GM12878 (cell line): ENCODE measurements around the gene LSM11. TPM values are rescaled to one million over a fixed set of nuclear protein-coding genes. Genes with fewer than 3 reads are reported as not detected.

Experiments used
- ATAC-seq: fragments of 200-7000 bp; cut with Tn5 transposase; 3 replicates; pipeline ENCODE4 v1.9.1; 2020; ENCODE audit warnings: mild to moderate bottlenecking, moderate library complexity
- BruUV-seq: library from RNA; stranded (reverse); fragments of 400-500 nt; replicated peaks from 2 replicates; lab custom pipeline; 2021; lab: Mats Ljungman, UMichigan
- CTCF ChIA-PET: fragments of 300-600 bp; sonication (Branson Sonifier 250); formaldehyde crosslinking; extraction: SDS; loops from one replicate; lab custom pipeline; 2021; ENCODE audit warnings: inconsistent platforms; lab: Yijun Ruan, JAX
- POLR2A ChIA-PET: fragments of 350-600 bp; formaldehyde crosslinking; extraction: SDS; loops from one replicate; lab custom pipeline; 2021; ENCODE audit warnings: inconsistent platforms; lab: Charles Lee
- RAD21 ChIA-PET: fragments of 300-600 bp; sonication (Branson Sonifier 250); formaldehyde crosslinking; loops from one replicate; lab custom pipeline; 2023; ENCODE audit warnings: antibody characterized with exemption; ENCODE audit not compliant: unreplicated experiment; lab: Charles Lee
- SMC1A ChIA-PET: fragments of 300-600 bp; sonication (Branson Sonifier 250); formaldehyde crosslinking; loops from one replicate; lab custom pipeline; 2023; ENCODE audit not compliant: unreplicated experiment, uncharacterized antibody; lab: Charles Lee
- DNase-seq: peaks from one replicate; pipeline ENCODE4 v3.0.0-alpha.2; 2011; ENCODE audit warnings: low read depth, low spot score
- FAIRE-seq: peaks from 3 replicates; lab custom pipeline; 2011; peaks lifted over from hg19 to GRCh38; lab: Jason Lieb, UNC
- H2AFZ ChIP-seq: 2 replicates; pipeline ENCODE4 v1.6.0; 2011; ENCODE audit warnings: low read depth, low read length, control low read depth; ENCODE audit not compliant: control insufficient read depth
- H3K27ac ChIP-seq: 2 replicates; pipeline ENCODE4 v1.5.1; 2011; ENCODE audit warnings: control low read depth; ENCODE audit not compliant: control insufficient read depth, insufficient read depth
- H3K27me3 ChIP-seq, 2 experiments: replicated peaks in 1 of 2; 2 replicates each; pipeline versions ENCODE4 v1.6.0 to v1.6.1; 2011; ENCODE audit warnings: low read length in 1 of 2; ENCODE audit not compliant: control insufficient read depth in 2 of 2, insufficient read depth in 2 of 2
- H3K36me3 ChIP-seq, 2 experiments: 2 replicates each; pipeline ENCODE4 v1.5.1; 2011; ENCODE audit warnings: low read length in 1 of 2; ENCODE audit not compliant: control insufficient read depth in 2 of 2, insufficient read depth in 2 of 2
- H3K4me1 ChIP-seq: 2 replicates; pipeline ENCODE4 v1.6.1; 2011; ENCODE audit warnings: mild to moderate bottlenecking, low read length, moderate library complexity, mixed read lengths; ENCODE audit not compliant: control insufficient read depth, insufficient read depth
- H3K4me2 ChIP-seq: 2 replicates; pipeline ENCODE4 v1.6.0; 2011; ENCODE audit warnings: control low read depth; ENCODE audit not compliant: control insufficient read depth, insufficient read depth
- H3K4me3 ChIP-seq: fragments of 200-600 bp; sonication (generic); 2 replicates; pipeline ENCODE4 v1.5.1; 2016
- H3K79me2 ChIP-seq: 2 replicates; pipeline ENCODE4 v1.6.0; 2011; ENCODE audit warnings: low read length; ENCODE audit not compliant: control insufficient read depth, insufficient read depth
- H3K9ac ChIP-seq: 2 replicates; pipeline ENCODE4 v1.8.0; 2011; ENCODE audit warnings: low read length, control low read depth, mixed read lengths; ENCODE audit not compliant: control insufficient read depth, insufficient read depth
- H3K9me3 ChIP-seq: replicated peaks from 3 replicates; pipeline ENCODE4 v1.5.1; 2011; ENCODE audit warnings: mild to moderate bottlenecking, low read length; ENCODE audit not compliant: control insufficient read depth, insufficient read depth
- H4K20me1 ChIP-seq: 2 replicates; pipeline ENCODE4 v1.6.0; 2011; ENCODE audit not compliant: control insufficient read depth, insufficient read depth
- CEBPB ChIP-seq, 2 experiments: fragments of 150-350 bp in 1 of 2; IDR thresholded peaks; 2 replicates each; pipeline ENCODE4 v1.6.1; 2012 to 2014; ENCODE audit warnings: low read depth in 2 of 2, low read length in 2 of 2, borderline replicate concordance in 1 of 2, inconsistent platforms in 1 of 2
- CREB1 ChIP-seq: IDR thresholded peaks from 2 replicates; pipeline ENCODE4 v1.6.1; 2012; ENCODE audit warnings: low read depth, mild to moderate bottlenecking, inconsistent platforms
- CTCF ChIP-seq, 3 experiments: IDR thresholded peaks in 2 of 3; conservative IDR thresholded peaks in 1 of 3; 2 replicates each; pipeline ENCODE4 v1.5.1; 2011; ENCODE audit warnings: low read depth in 3 of 3, low read length in 3 of 3, mild to moderate bottlenecking in 3 of 3, control low read depth in 2 of 3, moderate library complexity in 2 of 3, inconsistent platforms in 1 of 3, mixed read lengths in 1 of 3; ENCODE audit not compliant: control insufficient read depth in 2 of 3, insufficient read depth in 1 of 3; ENCODE audit errors: extremely low read depth in 1 of 3
- NRF1 ChIP-seq: conservative IDR thresholded peaks from 2 replicates; pipeline ENCODE4 v1.6.1; 2011; ENCODE audit warnings: mild to moderate bottlenecking, low read depth, low read length, improper control_type of control experiment
- RAD21 ChIP-seq: IDR thresholded peaks from 2 replicates; pipeline ENCODE4 v1.6.1; 2011; ENCODE audit warnings: mild to moderate bottlenecking, low read depth, low read length, moderate library complexity; ENCODE audit not compliant: insufficient read depth
- SMC3 ChIP-seq: IDR thresholded peaks from 2 replicates; pipeline ENCODE4 v1.6.1; 2011; ENCODE audit warnings: low read length, improper control_type of control experiment, borderline replicate concordance
- WGBS: methylation state at CpG from one replicate; pipeline ENCODE4 v1.1.6; 2016; ENCODE audit warnings: low lambda C conversion rate; ENCODE audit not compliant: insufficient replicate concordance, insufficient coverage; ENCODE audit errors: missing lambda C conversion rate; 5-methylcytosine and 5-hydroxymethylcytosine counted together
- in situ Hi-C: fragments of 300-500 bp; cut with MboI; formaldehyde crosslinking; loops from 9 replicates; pipeline ENCODE4 v1.14.3; 2018; ENCODE audit warnings: mixed read lengths
- intact Hi-C: fragments of 100-400 bp; cut with micrococcal nuclease; formaldehyde crosslinking; loops from one replicate; pipeline ENCODE4 v1.14.2; 2022; ENCODE audit not compliant: unreplicated experiment
- polyA plus RNA-seq, 11 experiments: library from polyadenylated mRNA; depleted of rRNA in 4 of 11; unstranded in 6 of 11; stranded (reverse) in 5 of 11; fragments of >200 nt; fragmentation: Nextera tagmentation in 4 of 11; fragmentation: Illumina TruSeq in 1 of 11; extraction: Ambion mirVana in 4 of 11; extraction: Trizol in 1 of 11; gene quantifications; 1 replicate in 1 of 11; 2 replicates in 10 of 11; pipeline versions ENCODE4 v1.2.1 to v1.2.3, GENCODE V29; 2011 to 2016; ENCODE audit warnings: inconsistent platforms in 2 of 11, missing spikeins in 2 of 11, low read depth in 1 of 11
- total RNA-seq, 4 experiments: library from RNA; depleted of rRNA in 3 of 4; stranded (reverse); fragments of >200 nt in 3 of 4; fragmentation: Illumina TruSeq in 1 of 4; extraction: Trizol in 1 of 4; gene quantifications; 2 replicates each; pipeline versions ENCODE4 v1.2.1 to v1.2.3, GENCODE V29; 2013 to 2021
- TF ChIP-seq, protein P1 (sequence below): IDR thresholded peaks from 2 replicates; pipeline ENCODE4 v1.6.1; 2011; ENCODE audit warnings: mild to moderate bottlenecking, low read depth, low read length, moderate library complexity; ENCODE audit not compliant: insufficient replicate concordance

LSM11 gene
- total and polyA plus RNA-seq, 10 of the 15 experiments (the other 5 are each of a cell fraction or from before 2014, with no cell fraction given): 0.71 to 8.5 (median 4.2) TPM

GRCh38 chr5:157718519-157718918 lies 25.0 kb upstream of the LSM11 start:
- no peaks in the 10 kb centered on the region for H3K27me3 ChIP-seq
- in situ Hi-C loops (loop anchor here (5.0 kb wide), 1 partner anchor 286 kb away; no protein-coding TSS in a partner anchor), intact Hi-C loops (loop anchor here (1.0 to 5.0 kb wide), 5 partner anchors 49 to 287 kb away; no protein-coding TSS in a partner anchor)
- peak; percentile 78 for FAIRE-seq
- H3K4me3 ChIP-seq: no peak overlapping the region
- ChIA-PET SMC1A (interaction anchor here (0.7 to 7.7 kb wide), 48 partner anchors 9 to 570 kb away, joined by 3 to 77 read pairs (median 4); partner anchors contain the start of genes LSM11, NIPAL4 and THG1L), CTCF (interaction anchor here (0.7 to 8.8 kb wide), 51 partner anchors 10 to 465 kb away, joined by 3 to 90 read pairs (median 5); partner anchors contain the start of genes C5orf52, LSM11 and THG1L), RAD21 (interaction anchor here (0.7 to 5.2 kb wide), 26 partner anchors 10 to 390 kb away, joined by 3 to 72 read pairs (median 4); partner anchors contain the start of genes LSM11, NIPAL4 and THG1L), POLR2A (interaction anchor here (0.7 to 1.1 kb wide), 4 partner anchors 9 to 148 kb away, joined by 3 to 7 read pairs (median 4); no protein-coding TSS in a partner anchor)
- H3K27ac ChIP-seq: no peak overlapping the region
- no TSS peak for BruUV-seq
- peak overlapping the region; percentile 47 for H2AFZ ChIP-seq
- no peaks in the 10 kb centered on the region for H4K20me1 ChIP-seq
- TF ChIP-seq SMC3 (peak; percentile 77; the same call in 1 of the 2 replicates), RAD21 (peak; percentile 86), CTCF (IDR thresholded peaks at IDR 0.05 in 2 of 3, conservative IDR thresholded peaks at IDR 0.05 in 1 of 3; ENCODE audit: control insufficient read depth in 2 of 3, extremely low read depth in 1 of 3, insufficient read depth in 1 of 3, low read depth in 3 of 3, low read length in 3 of 3) (peak; percentile 54 to 71 (median 57); a peak in 5 of 6 replicates), CREB1 (no peak), NRF1 (no peak), CEBPB (IDR thresholded peaks at IDR 0.05; ENCODE audit: borderline replicate concordance in 1 of 2, low read depth in 2 of 2, low read length in 2 of 2) (no peak)
- TF ChIP-seq, protein P1, sequence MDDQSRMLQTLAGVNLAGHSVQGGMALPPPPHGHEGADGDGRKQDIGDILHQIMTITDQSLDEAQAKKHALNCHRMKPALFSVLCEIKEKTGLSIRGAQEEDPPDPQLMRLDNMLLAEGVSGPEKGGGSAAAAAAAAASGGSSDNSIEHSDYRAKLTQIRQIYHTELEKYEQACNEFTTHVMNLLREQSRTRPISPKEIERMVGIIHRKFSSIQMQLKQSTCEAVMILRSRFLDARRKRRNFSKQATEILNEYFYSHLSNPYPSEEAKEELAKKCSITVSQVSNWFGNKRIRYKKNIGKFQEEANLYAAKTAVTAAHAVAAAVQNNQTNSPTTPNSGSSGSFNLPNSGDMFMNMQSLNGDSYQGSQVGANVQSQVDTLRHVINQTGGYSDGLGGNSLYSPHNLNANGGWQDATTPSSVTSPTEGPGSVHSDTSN: no peak
- H3K4me1 ChIP-seq: peaks cover 4% of the 10 kb centered on the region
- DNase-seq: peak; percentile 28
- no peaks in the 10 kb centered on the region; the same call in 2 of the 3 replicates for H3K9me3 ChIP-seq
- 0 out of 2 replicates have a peak overlapping the region, but pooled peaks have one; percentile 15 for H3K9ac ChIP-seq
- peak; percentile 98 for ATAC-seq
- 1% methylated on average over 4 of the region's 4 CpGs for WGBS
- no peak overlapping the region; the same call in 1 of the 2 replicates for H3K4me2 ChIP-seq
- no peaks in the 10 kb centered on the region for H3K36me3 ChIP-seq
- no peaks in the 10 kb centered on the region for H3K79me2 ChIP-seq
